Calu3 (cell line): Measurements from ENCODE around the gene EIF5. TPM values are rescaled to one million over a fixed set of nuclear protein-coding genes. Genes with fewer than 3 reads are reported as not detected.
A peak's percentile ranks its signal among the peaks of the same experiment; 100 is the strongest.

Experiments used
- BruUV-seq: library from RNA; stranded (reverse); fragments of 400-500 nt; replicated peaks from 2 replicates; lab custom pipeline; 2021; lab: Mats Ljungman, UMichigan
- CTCF ChIA-PET: fragments of 300-600 bp; sonication (Branson Sonifier 250); formaldehyde crosslinking; loops from one replicate; lab custom pipeline; 2022; ENCODE audit warnings: antibody characterized with exemption; lab: Charles Lee
- DNase-seq: peaks from one replicate; pipeline ENCODE4 v3.0.0; 2022
- H3K27ac Mint-ChIP-seq: one replicate; pipeline ENCODE4 v1.8.0; 2022; ENCODE audit warnings: mixed read lengths; ENCODE audit not compliant: unreplicated experiment
- H3K27me3 Mint-ChIP-seq: one replicate; pipeline ENCODE4 v1.8.0; 2022; ENCODE audit warnings: mixed read lengths; ENCODE audit not compliant: unreplicated experiment
- H3K36me3 Mint-ChIP-seq: one replicate; pipeline ENCODE4 v1.8.0; 2022; ENCODE audit warnings: mild to moderate bottlenecking, moderate library complexity, mixed read lengths; ENCODE audit not compliant: insufficient read depth, unreplicated experiment
- H3K4me1 Mint-ChIP-seq: one replicate; pipeline ENCODE4 v1.8.0; 2022; ENCODE audit warnings: mild to moderate bottlenecking, low read depth, mixed read lengths; ENCODE audit not compliant: unreplicated experiment
- H3K4me3 Mint-ChIP-seq: one replicate; pipeline ENCODE4 v1.8.0; 2022; ENCODE audit warnings: mild to moderate bottlenecking, low read depth, moderate library complexity, mixed read lengths; ENCODE audit not compliant: unreplicated experiment
- H3K9me3 Mint-ChIP-seq: one replicate; pipeline ENCODE4 v1.8.0; 2022; ENCODE audit warnings: low read depth, mixed read lengths; ENCODE audit not compliant: unreplicated experiment
- intact Hi-C: fragments of 100-400 bp; cut with micrococcal nuclease; formaldehyde crosslinking; loops from one replicate; pipeline ENCODE4 v1.10.0; 2022; ENCODE audit not compliant: unreplicated experiment
- total RNA-seq: library from RNA; stranded (reverse); gene quantifications from 2 replicates; pipeline ENCODE4 v1.2.3, GENCODE V29; 2022
- TF ChIP-seq, protein P1 (sequence below): fragments of 200-600 bp; IDR thresholded peaks from one replicate; pipeline ENCODE4 v1.8.0; 2022; ENCODE audit warnings: antibody characterized with exemption; ENCODE audit not compliant: unreplicated experiment

EIF5 gene
- total RNA-seq, 1 experiment from 2014 or later: 328 TPM

DNA sequence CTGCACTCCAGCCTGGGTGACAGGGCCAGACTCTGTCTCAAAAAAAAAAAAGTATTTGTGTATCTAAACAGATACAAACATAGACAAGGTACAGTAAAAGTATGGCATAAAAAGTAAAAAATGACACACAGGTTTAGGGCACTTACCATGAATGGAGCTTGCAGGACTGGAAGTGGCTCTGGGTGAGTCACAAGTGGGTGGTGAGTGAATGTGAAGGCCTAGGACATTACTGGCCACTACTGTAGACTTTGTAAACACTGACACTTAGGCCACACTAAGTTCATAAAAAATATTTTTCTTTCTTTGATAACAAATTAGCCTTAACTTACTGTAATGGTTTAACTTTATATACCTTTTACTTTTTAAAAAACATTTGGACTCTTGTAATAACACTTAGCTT lies 38.0 kb upstream of the EIF5 start:
- Mint-ChIP-seq H3K27me3 (no peaks in the 10 kb centered on the region), H3K4me3 (no peak overlapping the region), H3K9me3 (no peaks in the 10 kb centered on the region), H3K27ac (no peak overlapping the region), H3K36me3 (no peaks in the 10 kb centered on the region), H3K4me1 (peaks cover 8% of the 10 kb centered on the region)
- TF ChIP-seq, protein P1, sequence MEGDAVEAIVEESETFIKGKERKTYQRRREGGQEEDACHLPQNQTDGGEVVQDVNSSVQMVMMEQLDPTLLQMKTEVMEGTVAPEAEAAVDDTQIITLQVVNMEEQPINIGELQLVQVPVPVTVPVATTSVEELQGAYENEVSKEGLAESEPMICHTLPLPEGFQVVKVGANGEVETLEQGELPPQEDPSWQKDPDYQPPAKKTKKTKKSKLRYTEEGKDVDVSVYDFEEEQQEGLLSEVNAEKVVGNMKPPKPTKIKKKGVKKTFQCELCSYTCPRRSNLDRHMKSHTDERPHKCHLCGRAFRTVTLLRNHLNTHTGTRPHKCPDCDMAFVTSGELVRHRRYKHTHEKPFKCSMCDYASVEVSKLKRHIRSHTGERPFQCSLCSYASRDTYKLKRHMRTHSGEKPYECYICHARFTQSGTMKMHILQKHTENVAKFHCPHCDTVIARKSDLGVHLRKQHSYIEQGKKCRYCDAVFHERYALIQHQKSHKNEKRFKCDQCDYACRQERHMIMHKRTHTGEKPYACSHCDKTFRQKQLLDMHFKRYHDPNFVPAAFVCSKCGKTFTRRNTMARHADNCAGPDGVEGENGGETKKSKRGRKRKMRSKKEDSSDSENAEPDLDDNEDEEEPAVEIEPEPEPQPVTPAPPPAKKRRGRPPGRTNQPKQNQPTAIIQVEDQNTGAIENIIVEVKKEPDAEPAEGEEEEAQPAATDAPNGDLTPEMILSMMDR: no peak
- BruUV-seq: no TSS peak
- intact Hi-C loops: no loop called here
- CTCF ChIA-PET: interaction anchor here (0.7 to 1.2 kb wide), 7 partner anchors 37 to 221 kb away, joined by 3 to 8 read pairs (median 6); no protein-coding TSS in a partner anchor
- DNase-seq: peak; percentile 61

DNA sequence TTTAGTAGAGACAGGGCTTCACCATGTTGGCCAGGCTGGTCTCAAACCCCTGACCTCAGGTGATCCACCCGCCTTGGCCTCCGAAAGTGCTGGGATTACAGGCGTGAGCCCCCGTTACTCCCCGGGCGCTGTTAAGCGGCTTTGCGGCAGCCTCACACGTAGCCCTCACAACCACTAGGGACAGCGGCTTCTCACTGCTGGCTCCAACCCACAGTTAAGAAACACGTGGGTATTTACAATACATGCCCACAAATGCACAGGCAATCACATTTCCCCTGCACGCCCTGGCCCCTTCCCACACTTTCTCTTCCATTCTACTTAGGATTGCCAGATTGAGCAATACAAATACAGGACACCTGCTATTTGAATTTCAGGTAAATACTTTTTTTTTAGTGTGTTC lies 37.0 kb upstream of the EIF5 start:
- Mint-ChIP-seq H3K4me3 (no peak overlapping the region), H3K4me1 (peaks cover 8% of the 10 kb centered on the region), H3K9me3 (no peaks in the 10 kb centered on the region), H3K27me3 (no peaks in the 10 kb centered on the region), H3K27ac (no peak overlapping the region), H3K36me3 (no peaks in the 10 kb centered on the region)
- no TSS peak for BruUV-seq
- intact Hi-C loops: no loop called here
- TF ChIP-seq, protein P1: no peak
- no peak for DNase-seq
- CTCF ChIA-PET: no interaction called here

DNA sequence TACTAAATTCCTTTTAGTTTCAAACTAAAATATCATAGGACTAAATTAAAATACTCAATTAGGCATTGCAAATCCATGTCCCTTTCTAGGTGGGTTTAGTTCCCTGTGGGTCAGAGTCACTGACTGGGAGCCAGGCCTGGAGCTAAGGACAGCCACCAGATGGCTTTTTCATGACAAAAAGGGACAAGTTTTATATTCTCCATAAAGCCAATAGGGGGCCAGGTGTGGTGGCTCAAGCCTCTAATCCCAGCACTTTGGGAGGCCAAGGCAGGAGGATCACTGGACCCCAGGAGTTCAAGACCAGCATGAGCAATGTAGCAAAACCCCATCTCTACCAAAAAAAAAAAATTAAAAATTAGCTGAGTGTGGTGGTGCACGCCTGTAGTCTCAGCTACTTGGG lies 35.4 kb upstream of the EIF5 start:
- BruUV-seq: no TSS peak

DNA sequence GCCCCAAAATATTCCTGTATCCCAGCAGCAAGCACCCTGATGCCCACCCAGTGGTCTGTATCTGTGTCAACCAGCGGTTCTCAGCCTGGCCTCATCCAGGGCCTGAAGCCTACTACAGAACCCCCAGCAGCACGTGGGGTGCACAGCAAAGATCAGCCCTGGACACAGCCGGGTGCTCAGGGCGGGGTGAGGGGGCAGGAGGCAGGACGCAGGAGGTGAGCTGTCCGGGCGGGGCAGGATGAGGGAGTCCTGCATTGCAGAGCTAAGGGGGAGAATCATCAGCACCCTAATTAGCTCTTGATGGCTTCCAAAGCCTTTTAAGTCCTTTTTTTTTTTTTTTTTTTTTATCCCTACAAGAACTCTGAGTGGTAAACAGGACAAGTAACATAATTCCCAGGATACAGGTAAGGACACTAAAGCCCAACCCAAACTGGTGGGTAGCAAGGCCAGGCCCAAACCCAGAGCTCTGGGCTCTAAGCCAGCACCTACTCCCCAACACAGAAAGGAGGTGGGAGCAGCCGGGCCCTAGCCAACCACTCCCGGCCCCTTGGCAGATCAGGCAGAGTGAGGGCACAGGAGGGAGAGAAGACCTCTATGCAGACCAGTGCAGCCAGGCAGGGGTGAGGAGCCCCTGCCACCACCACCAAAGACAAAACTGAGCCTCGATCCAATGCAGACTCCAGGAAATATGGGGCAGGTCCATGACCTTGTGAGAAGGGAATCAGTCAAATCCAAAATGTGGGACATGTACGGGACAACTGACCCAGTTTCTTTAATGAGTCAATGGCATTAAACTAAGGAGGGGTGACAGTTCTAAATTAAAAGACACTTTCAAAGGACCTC lies 32.3 kb upstream of the EIF5 start:
- H3K27ac Mint-ChIP-seq: no peak overlapping the region
- BruUV-seq: no TSS peak
- intact Hi-C loops: no loop called here
- no peaks in the 10 kb centered on the region for H3K27me3 Mint-ChIP-seq
- CTCF ChIA-PET: interaction anchor here (0.6 kb wide), 1 partner anchor 173 kb away, joined by 3 read pairs; no protein-coding TSS in a partner anchor
- TF ChIP-seq, protein P1: no peak
- H3K9me3 Mint-ChIP-seq: no peaks in the 10 kb centered on the region
- no peak for DNase-seq
- no peak overlapping the region for H3K4me3 Mint-ChIP-seq
- no peaks in the 10 kb centered on the region for H3K4me1 Mint-ChIP-seq
- H3K36me3 Mint-ChIP-seq: no peaks in the 10 kb centered on the region

More for the DNA sequence above, 35.4 kb upstream of the EIF5 start:
- H3K36me3 Mint-ChIP-seq: no peaks in the 10 kb centered on the region
- intact Hi-C loops: no loop called here
- H3K27me3 Mint-ChIP-seq: no peaks in the 10 kb centered on the region
- no peak overlapping the region for H3K27ac Mint-ChIP-seq
- no peak for DNase-seq
- no peaks in the 10 kb centered on the region for H3K4me1 Mint-ChIP-seq
- TF ChIP-seq, protein P1: peak; percentile 30
- CTCF ChIA-PET: interaction anchor here (0.7 to 1.4 kb wide), 2 partner anchors 194 to 254 kb away, joined by 3 read pairs; no protein-coding TSS in a partner anchor
- H3K9me3 Mint-ChIP-seq: no peaks in the 10 kb centered on the region
- H3K4me3 Mint-ChIP-seq: no peak overlapping the region
